ENCODE results near the gene SMU1.

The SMU1 gene

GRCh38 chr9:33114746-33115145 is 38.3 kb upstream of the SMU1 start:
- H4K20me1 ChIP-seq: peaks cover 16% of the 10 kb centered on the region
- TF ChIP-seq Cebpa-rat (IDR thresholded peaks at IDR 0.05): no peak

GRCh38 chr9:33113799-33114547 is 37.5 kb upstream of the SMU1 start:
- no peak overlapping the region for H3K9ac ChIP-seq
- H3K4me3 ChIP-seq: no peak overlapping the region
- H3K27me3 ChIP-seq: no peaks in the 10 kb centered on the region
- no peak overlapping the region for H3K27ac ChIP-seq
- H4K20me1 ChIP-seq: peaks cover 16% of the 10 kb centered on the region
- no peak for TF ChIP-seq Cebpa-rat (IDR thresholded peaks at IDR 0.05)
- no peaks in the 10 kb centered on the region for H3K9me3 ChIP-seq
- H3K36me3 ChIP-seq: peaks cover 53% of the 10 kb centered on the region
- H3K4me1 ChIP-seq: peaks cover 56% of the 10 kb centered on the region
- no peak overlapping the region for H3K4me2 ChIP-seq

More at GRCh38 chr9:33114746-33115145, 38.3 kb upstream of the SMU1 start:
- Histone ChIP-seq H3K27me3 (no peaks in the 10 kb centered on the region), H3K9ac (no peak overlapping the region), H3K36me3 (peaks cover 59% of the 10 kb centered on the region), H3K4me1 (peaks cover 60% of the 10 kb centered on the region), H3K9me3 (no peaks in the 10 kb centered on the region), H3K27ac (no peak overlapping the region), H3K4me3 (no peak overlapping the region), H3K4me2 (no peak overlapping the region)

GRCh38 chr9:33112094-33112493 is 35.6 kb upstream of the SMU1 start:
- peaks cover 46% of the 10 kb centered on the region for H3K4me1 ChIP-seq
- no peak overlapping the region for H3K4me2 ChIP-seq
- no peak overlapping the region for H3K27ac ChIP-seq
- H3K4me3 ChIP-seq: no peak overlapping the region
- H3K27me3 ChIP-seq: no peaks in the 10 kb centered on the region
- H3K9me3 ChIP-seq: no peaks in the 10 kb centered on the region
- H3K36me3 ChIP-seq: peaks cover 53% of the 10 kb centered on the region
- no peak overlapping the region for H3K9ac ChIP-seq
- H4K20me1 ChIP-seq: peaks cover 3% of the 10 kb centered on the region; the same call in 1 of the 2 replicates
- no peak for TF ChIP-seq Cebpa-rat (IDR thresholded peaks at IDR 0.05)

- Histone ChIP-seq H3K36me3 (peaks cover 53% of the 10 kb centered on the region), H3K9me3 (no peaks in the 10 kb centered on the region), H3K27ac (no peak overlapping the region), H3K4me1 (peaks cover 46% of the 10 kb centered on the region), H3K4me3 (no peak overlapping the region), H3K27me3 (no peaks in the 10 kb centered on the region), H3K4me2 (no peak overlapping the region), H4K20me1 (no peaks in the 10 kb centered on the region), H3K9ac (no peak overlapping the region)
- TF ChIP-seq Cebpa-rat (IDR thresholded peaks at IDR 0.05): no peak
These were observed 35.2 kb upstream of the SMU1 start for GRCh38 chr9:33111631-33112030.

GRCh38 chr9:33110686-33111085 is 34.2 kb upstream of the SMU1 start:
- Histone ChIP-seq H4K20me1 (no peaks in the 10 kb centered on the region), H3K4me1 (peaks cover 38% of the 10 kb centered on the region), H3K27ac (no peak overlapping the region), H3K4me2 (no peak overlapping the region), H3K27me3 (no peaks in the 10 kb centered on the region), H3K9ac (no peak overlapping the region), H3K9me3 (no peaks in the 10 kb centered on the region), H3K36me3 (peaks cover 51% of the 10 kb centered on the region), H3K4me3 (no peak overlapping the region)
- no peak for TF ChIP-seq Cebpa-rat (IDR thresholded peaks at IDR 0.05)

GRCh38 chr9:33109850-33110595 is 33.5 kb upstream of the SMU1 start:
- H3K9me3 ChIP-seq: no peaks in the 10 kb centered on the region
- no peak overlapping the region for H3K9ac ChIP-seq
- no peaks in the 10 kb centered on the region for H3K27me3 ChIP-seq
- peaks cover 33% of the 10 kb centered on the region for H3K4me1 ChIP-seq
- peaks cover 44% of the 10 kb centered on the region for H3K36me3 ChIP-seq
- no peak overlapping the region for H3K4me3 ChIP-seq
- no peak overlapping the region; the same call in 1 of the 2 replicates for H3K4me2 ChIP-seq
- no peak for TF ChIP-seq Cebpa-rat (IDR thresholded peaks at IDR 0.05)
- H4K20me1 ChIP-seq: no peaks in the 10 kb centered on the region
- H3K27ac ChIP-seq: peak overlapping the region; percentile 8; the same call in 1 of the 2 replicates

- Histone ChIP-seq H4K20me1 (no peaks in the 10 kb centered on the region), H3K4me2 (no peak overlapping the region), H3K4me1 (peaks cover 28% of the 10 kb centered on the region), H3K9me3 (no peaks in the 10 kb centered on the region), H3K9ac (no peak overlapping the region), H3K27me3 (no peaks in the 10 kb centered on the region), H3K36me3 (peaks cover 35% of the 10 kb centered on the region), H3K27ac (no peak overlapping the region), H3K4me3 (no peak overlapping the region)
- TF ChIP-seq Cebpa-rat (IDR thresholded peaks at IDR 0.05): no peak
These were observed 32.6 kb upstream of the SMU1 start for GRCh38 chr9:33109097-33109496.

GRCh38 chr9:33108472-33108871 is 32.0 kb upstream of the SMU1 start:
- Histone ChIP-seq H4K20me1 (no peaks in the 10 kb centered on the region), H3K9ac (no peak overlapping the region), H3K27me3 (no peaks in the 10 kb centered on the region), H3K4me2 (no peak overlapping the region), H3K4me3 (no peak overlapping the region), H3K27ac (no peak overlapping the region), H3K36me3 (peaks cover 29% of the 10 kb centered on the region), H3K9me3 (no peaks in the 10 kb centered on the region), H3K4me1 (peaks cover 30% of the 10 kb centered on the region)
- no peak for TF ChIP-seq Cebpa-rat (IDR thresholded peaks at IDR 0.05)

GRCh38 chr9:33107762-33108161 is 31.3 kb upstream of the SMU1 start:
- Histone ChIP-seq H3K27me3 (no peaks in the 10 kb centered on the region), H3K9ac (peak overlapping the region; percentile 19; the same call in 1 of the 2 replicates), H3K27ac (peak overlapping the region; percentile 59; the same call in 1 of the 2 replicates), H3K4me2 (peak overlapping the region; percentile 49), H3K9me3 (no peaks in the 10 kb centered on the region), H3K4me3 (no peak overlapping the region), H4K20me1 (no peaks in the 10 kb centered on the region), H3K36me3 (peaks cover 22% of the 10 kb centered on the region), H3K4me1 (peaks cover 33% of the 10 kb centered on the region)
- no peak for TF ChIP-seq Cebpa-rat (IDR thresholded peaks at IDR 0.05)
